CD14-positive monocyte (primary cell): ENCODE measurements around the gene METTL2B. TPM values are rescaled to one million over a fixed set of nuclear protein-coding genes. Genes with fewer than 3 reads are reported as not detected.
A peak's percentile ranks its signal among the peaks of the same experiment; 100 is the strongest.
"Not testable (repeated sequence)": the region's sequence is repeated elsewhere in the genome, so short reads cannot be mapped to it uniquely, and the experiment has no call there.

ENCODE experiments used
- DNase-seq, 3 donors: peaks; one replicate each; pipeline ENCODE4 v3.0.0-alpha.2; 2011 to 2022
- H2AFZ ChIP-seq: 2 replicates; pipeline ENCODE4 v1.6.0; 2012; ENCODE audit warnings: mild to moderate bottlenecking, low read depth, low read length, inconsistent platforms; ENCODE audit not compliant: insufficient read depth, poor library complexity, severe bottlenecking
- H3K27ac ChIP-seq, 2 donors: 1 replicate in 1 of 2; 2 replicates in 1 of 2; pipeline ENCODE4 v1.5.1; 2012 to 2013; ENCODE audit warnings: low read length in 2 of 2, control low read depth in 1 of 2, inconsistent platforms in 1 of 2, low read depth in 1 of 2, mild to moderate bottlenecking in 1 of 2
- H3K27me3 ChIP-seq, 2 donors: one replicate each; pipeline versions ENCODE4 v1.6.0 to v1.6.1; 2011 to 2013; ENCODE audit warnings: low read length in 2 of 2; ENCODE audit not compliant: control insufficient read depth in 2 of 2, insufficient read depth in 2 of 2
- H3K36me3 ChIP-seq, 2 donors: replicated peaks in 1 of 2; 1 replicate in 1 of 2; 2 replicates in 1 of 2; pipeline versions ENCODE4 v1.5.1 to v1.6.1; 2012 to 2013; ENCODE audit warnings: low read length in 2 of 2, control low read depth in 1 of 2, inconsistent platforms in 1 of 2, mild to moderate bottlenecking in 1 of 2; ENCODE audit not compliant: insufficient read depth in 2 of 2, control insufficient read depth in 1 of 2
- H3K4me1 ChIP-seq, 2 donors: 1 replicate in 1 of 2; 2 replicates in 1 of 2; pipeline versions ENCODE4 v1.5.1 to v1.6.1; 2012 to 2013; ENCODE audit warnings: low read length in 2 of 2, control low read depth in 1 of 2, inconsistent platforms in 1 of 2, mild to moderate bottlenecking in 1 of 2, moderate library complexity in 1 of 2; ENCODE audit not compliant: insufficient read depth in 2 of 2, control insufficient read depth in 1 of 2
- H3K4me2 ChIP-seq: replicated peaks from 2 replicates; pipeline ENCODE3; 2012; ENCODE audit warnings: low read length, moderate library complexity, mild to moderate bottlenecking; ENCODE audit not compliant: poor library complexity, severe bottlenecking; ENCODE audit errors: extremely low read depth
- H3K4me3 ChIP-seq, 3 experiments: fragments of 200-600 bp in 1 of 3; sonication (generic) in 1 of 3; replicated peaks in 1 of 3; 1 replicate in 2 of 3; 2 replicates in 1 of 3; pipeline ENCODE4 v1.5.1; 2011 to 2013; ENCODE audit warnings: low read length in 3 of 3, mild to moderate bottlenecking in 3 of 3, control low read depth in 2 of 3, low read depth in 2 of 3, inconsistent platforms in 1 of 3, moderate library complexity in 1 of 3
- H3K79me2 ChIP-seq: 2 replicates; pipeline ENCODE4 v1.6.0; 2012; ENCODE audit warnings: mild to moderate bottlenecking, control low read depth, inconsistent platforms, low read length, moderate library complexity; ENCODE audit not compliant: insufficient read depth
- H3K9ac ChIP-seq: 2 replicates; pipeline ENCODE4 v1.6.0; 2017; ENCODE audit warnings: low read length, mild to moderate bottlenecking; ENCODE audit not compliant: insufficient read depth, poor library complexity, severe bottlenecking
- H3K9me3 ChIP-seq, 2 donors: replicated peaks in 1 of 2; 1 replicate in 1 of 2; 2 replicates in 1 of 2; pipeline versions ENCODE4 v1.5.1 to v1.6.1; 2012 to 2013; ENCODE audit warnings: low read length in 2 of 2, control low read depth in 1 of 2; ENCODE audit not compliant: control insufficient read depth in 1 of 2, insufficient read depth in 1 of 2
- H4K20me1 ChIP-seq: 2 replicates; pipeline ENCODE4 v1.6.0; 2012; ENCODE audit warnings: mild to moderate bottlenecking, low read length, control low read depth, moderate library complexity; ENCODE audit not compliant: insufficient read depth
- H3K27ac Mint-ChIP-seq, 7 donors: one replicate each; pipeline ENCODE4 v1.8.0; 2020; ENCODE audit warnings: mild to moderate bottlenecking in 7 of 7, mixed read lengths in 7 of 7, moderate library complexity in 6 of 7, inconsistent platforms in 2 of 7
- H3K27me3 Mint-ChIP-seq, 3 donors: one replicate each; pipeline ENCODE4 v1.8.0; 2021 to 2022; ENCODE audit warnings: low read depth in 3 of 3, mild to moderate bottlenecking in 3 of 3, mixed read lengths in 3 of 3, moderate library complexity in 3 of 3, inconsistent platforms in 1 of 3
- H3K36me3 Mint-ChIP-seq, 2 donors: one replicate each; pipeline ENCODE4 v1.8.0; 2020; ENCODE audit warnings: mixed read lengths in 2 of 2, inconsistent platforms in 1 of 2, mild to moderate bottlenecking in 1 of 2
- H3K4me1 Mint-ChIP-seq: one replicate; pipeline ENCODE4 v1.8.0; 2020; ENCODE audit warnings: mild to moderate bottlenecking, mixed read lengths
- H3K4me3 Mint-ChIP-seq, 2 donors: one replicate each; pipeline ENCODE4 v1.8.0; 2020; ENCODE audit warnings: mild to moderate bottlenecking in 2 of 2, mixed read lengths in 2 of 2, moderate library complexity in 1 of 2
- H3K9me3 Mint-ChIP-seq, 7 donors: one replicate each; pipeline ENCODE4 v1.8.0; 2020 to 2022; ENCODE audit warnings: mixed read lengths in 7 of 7, mild to moderate bottlenecking in 6 of 7, moderate library complexity in 6 of 7, inconsistent platforms in 2 of 7
- WGBS: methylation state at CpG from one replicate; pipeline ENCODE4 v1.1.5; 2013; ENCODE audit warnings: missing lambda C conversion rate; ENCODE audit not compliant: insufficient coverage; 5-methylcytosine and 5-hydroxymethylcytosine counted together
- intact Hi-C, 2 donors: fragments of 100-400 bp; cut with micrococcal nuclease; formaldehyde crosslinking; loops; one replicate each; pipeline versions ENCODE4 v1.15.0 to v1.15.1; 2023
- polyA plus RNA-seq, 3 donors: library from polyadenylated mRNA; depleted of rRNA in 1 of 3; unstranded in 2 of 3; stranded (reverse) in 1 of 3; fragments of 300-500 nt in 2 of 3; fragments of >200 nt in 1 of 3; fragmentation: Illumina TruSeq in 2 of 3; gene quantifications; 1 replicate in 2 of 3; 2 replicates in 1 of 3; pipeline ENCODE4 v1.2.3, GENCODE V29; 2012 to 2021

Gene METTL2B
- polyA plus RNA-seq, 3 donors, result 7.5 to 11.1 (median 10.1) TPM

- Histone ChIP-seq H3K27ac (peak overlapping the region in 1 of 2 donors; percentile 71), H2AFZ (peak overlapping the region; percentile 70), H3K4me1 (peaks cover 14 to 19% of the 10 kb centered on the region in 2 donors)
- H3K4me3 Mint-ChIP-seq, H3K9me3 ChIP-seq, H3K36me3 Mint-ChIP-seq, H3K4me3 ChIP-seq, DNase-seq, H3K36me3 ChIP-seq, H3K27me3 ChIP-seq, H3K79me2 ChIP-seq, H3K27me3 Mint-ChIP-seq, H3K9me3 Mint-ChIP-seq, H3K9ac ChIP-seq, H4K20me1 ChIP-seq, H3K4me2 ChIP-seq, intact Hi-C loops: not testable (repeated sequence)
- peaks cover 27% of the 10 kb centered on the region for H3K4me1 Mint-ChIP-seq
- WGBS, result 17% methylated on average over 5 of the region's 11 CpGs
- peak overlapping the region in 2 of 7 donors; percentile 30 to 82 for H3K27ac Mint-ChIP-seq
Observed at GRCh38 chr7:128511692-128512091, 35.1 kb downstream of the METTL2B start.

GRCh38 chr7:128515232-128515631 is 38.7 kb downstream of the METTL2B start:
- H3K4me3 Mint-ChIP-seq, H3K9ac ChIP-seq, H3K27me3 Mint-ChIP-seq, H3K4me2 ChIP-seq, H3K36me3 ChIP-seq, DNase-seq, H3K27ac ChIP-seq, H3K9me3 Mint-ChIP-seq, H3K4me3 ChIP-seq, H3K79me2 ChIP-seq, H2AFZ ChIP-seq, H3K9me3 ChIP-seq, H4K20me1 ChIP-seq, intact Hi-C loops, H3K36me3 Mint-ChIP-seq, H3K27me3 ChIP-seq: not testable (repeated sequence)
- no CpG with 5 or more reads among the region's 6 CpGs for WGBS
- Mint-ChIP-seq H3K27ac (peak overlapping the region in 1 of 7 donors; percentile 66), H3K4me1 (peaks cover 27% of the 10 kb centered on the region)
- H3K4me1 ChIP-seq, result peaks cover 14 to 19% of the 10 kb centered on the region in 2 donors

DNA sequence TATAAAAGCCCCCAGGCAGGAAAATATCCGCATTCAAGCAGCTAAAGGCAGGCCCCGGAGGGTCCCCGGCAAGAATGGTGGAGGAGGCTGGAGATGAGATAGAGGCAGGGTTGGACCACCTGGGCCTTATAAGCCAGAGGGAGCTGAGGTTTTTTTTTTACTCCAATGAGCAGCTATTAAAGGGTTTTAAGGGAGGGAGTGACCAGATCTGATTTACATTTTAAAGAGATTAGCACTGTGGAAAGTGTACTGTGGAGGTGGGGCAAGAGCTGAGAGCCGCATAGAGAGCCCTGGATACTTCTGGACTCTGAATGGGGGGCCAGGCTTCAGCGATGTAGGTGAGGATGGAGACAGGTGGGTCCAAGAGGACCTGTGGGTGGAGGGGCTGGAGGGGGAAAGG is 40.5 kb downstream of the METTL2B start:
- DNase-seq, H3K27me3 ChIP-seq, H3K9me3 Mint-ChIP-seq, H3K27ac ChIP-seq, H3K36me3 Mint-ChIP-seq, H3K27me3 Mint-ChIP-seq, H3K27ac Mint-ChIP-seq, H3K9me3 ChIP-seq, H4K20me1 ChIP-seq, H3K4me2 ChIP-seq, intact Hi-C loops, H2AFZ ChIP-seq, H3K36me3 ChIP-seq, H3K9ac ChIP-seq, H3K4me3 ChIP-seq, H3K4me3 Mint-ChIP-seq, H3K79me2 ChIP-seq: not testable (repeated sequence)
- peaks cover 11 to 12% of the 10 kb centered on the region in 2 donors for H3K4me1 ChIP-seq
- H3K4me1 Mint-ChIP-seq, result peaks cover 20% of the 10 kb centered on the region
- 100% methylated on average over 2 of the region's 5 CpGs for WGBS

- H3K9ac ChIP-seq, H3K27me3 ChIP-seq, H3K9me3 ChIP-seq, H3K79me2 ChIP-seq, H3K36me3 Mint-ChIP-seq, intact Hi-C loops, H4K20me1 ChIP-seq, H3K4me3 ChIP-seq, H3K36me3 ChIP-seq, H3K9me3 Mint-ChIP-seq, H3K27me3 Mint-ChIP-seq, H3K4me2 ChIP-seq, H2AFZ ChIP-seq: not testable (repeated sequence)
- H3K4me1 Mint-ChIP-seq, result peaks cover 19% of the 10 kb centered on the region
- DNase-seq, result peak; percentile 85 to 88 (median 88)
- Histone ChIP-seq H3K27ac (peak overlapping the region; percentile 50 to 58), H3K4me1 (peaks cover 16 to 33% of the 10 kb centered on the region in 2 donors)
- peak overlapping the region; percentile 86 to 94 (median 92) for H3K27ac Mint-ChIP-seq
- 27% methylated on average over 3 of the region's 7 CpGs for WGBS
- peak overlapping the region in 1 of 2 donors; percentile 83 for H3K4me3 Mint-ChIP-seq
Observed at GRCh38 chr7:128523226-128523931, 46.8 kb downstream of the METTL2B start.
